ENCODE measurements around the gene PTPRF.

Gene PTPRF

GRCh38 chr1:43540653-43541071 lies 10.0 kb downstream of the PTPRF start:
- TF ChIP-seq REST (IDR thresholded peaks at IDR 0.05; ENCODE audit: insufficient read depth in 1 of 2, low read depth in 2 of 2, low read length in 2 of 2) (no peak), POLR2AphosphoS5 (IDR thresholded peaks at IDR 0.05; ENCODE audit: low read depth, low read length) (no peak), TAF1 (IDR thresholded peaks at IDR 0.05; ENCODE audit: borderline replicate concordance, insufficient read depth, low read length) (no peak), FOXP2 (optimal IDR thresholded peaks at IDR 0.05; ENCODE audit: borderline replicate concordance, extremely low read depth, extremely low read length, insufficient read depth) (no peak), SIN3A (IDR thresholded peaks at IDR 0.05; ENCODE audit: borderline replicate concordance, insufficient read depth, low read length) (no peak)

GRCh38 chr1:43541141-43541540 lies 10.5 kb downstream of the PTPRF start:
- TF ChIP-seq POLR2AphosphoS5 (IDR thresholded peaks at IDR 0.05; ENCODE audit: low read depth, low read length) (no peak), FOXP2 (optimal IDR thresholded peaks at IDR 0.05; ENCODE audit: borderline replicate concordance, extremely low read depth, extremely low read length, insufficient read depth) (no peak), REST (IDR thresholded peaks at IDR 0.05; ENCODE audit: insufficient read depth in 1 of 2, low read depth in 2 of 2, low read length in 2 of 2) (no peak), SIN3A (IDR thresholded peaks at IDR 0.05; ENCODE audit: borderline replicate concordance, insufficient read depth, low read length) (no peak), TAF1 (IDR thresholded peaks at IDR 0.05; ENCODE audit: borderline replicate concordance, insufficient read depth, low read length) (no peak)

- TF ChIP-seq TAF1 (IDR thresholded peaks at IDR 0.05; ENCODE audit: borderline replicate concordance, insufficient read depth, low read length), result no peak
- TF ChIP-seq POLR2AphosphoS5 (IDR thresholded peaks at IDR 0.05; ENCODE audit: low read depth, low read length), result no peak
- TF ChIP-seq FOXP2 (optimal IDR thresholded peaks at IDR 0.05; ENCODE audit: borderline replicate concordance, extremely low read depth, extremely low read length, insufficient read depth), result no peak
- no peak for TF ChIP-seq SIN3A (IDR thresholded peaks at IDR 0.05; ENCODE audit: borderline replicate concordance, insufficient read depth, low read length)
- TF ChIP-seq REST (IDR thresholded peaks at IDR 0.05; ENCODE audit: insufficient read depth in 1 of 2, low read depth in 2 of 2, low read length in 2 of 2), result no peak
These were observed 11.2 kb downstream of the PTPRF start for GRCh38 chr1:43541721-43542401.

GRCh38 chr1:43542527-43543458 lies 12.1 kb downstream of the PTPRF start:
- TF ChIP-seq FOXP2 (optimal IDR thresholded peaks at IDR 0.05; ENCODE audit: borderline replicate concordance, extremely low read depth, extremely low read length, insufficient read depth) (no peak), TAF1 (IDR thresholded peaks at IDR 0.05; ENCODE audit: borderline replicate concordance, insufficient read depth, low read length) (no peak), SIN3A (IDR thresholded peaks at IDR 0.05; ENCODE audit: borderline replicate concordance, insufficient read depth, low read length) (no peak), REST (IDR thresholded peaks at IDR 0.05; ENCODE audit: insufficient read depth in 1 of 2, low read depth in 2 of 2, low read length in 2 of 2) (no peak), POLR2AphosphoS5 (IDR thresholded peaks at IDR 0.05; ENCODE audit: low read depth, low read length) (no peak)

Measured in PFSK-1 (cell line).